Ovary (tissue), 9 donors: ENCODE data around the gene ATR. TPM values are rescaled to one million over a fixed set of nuclear protein-coding genes. Genes with fewer than 3 reads are reported as not detected.

Source experiments
- DNase-seq, 5 donors: peaks; one replicate each; pipeline ENCODE4 v3.0.0-alpha.2; 2019 to 2020
- H3K27ac ChIP-seq, 2 donors: fragments of 200-600 bp; one replicate each; pipeline versions ENCODE4 v1.5.1 to v1.8.0; 2019 to 2022
- H3K27me3 ChIP-seq: fragments of 200-600 bp; one replicate; pipeline ENCODE4 v1.8.0; 2022
- H3K36me3 ChIP-seq: fragments of 200-600 bp; sonication (generic); one replicate; pipeline ENCODE4 v1.5.1; 2019
- H3K4me1 ChIP-seq: one replicate; pipeline ENCODE4 v1.8.1; 2013; ENCODE audit warnings: mild to moderate bottlenecking, moderate library complexity; ENCODE audit not compliant: insufficient read depth
- H3K4me3 ChIP-seq: fragments of 200-600 bp; sonication (generic); one replicate; pipeline ENCODE4 v1.5.1; 2017
- H3K9me3 ChIP-seq, 2 donors: fragments of 200-600 bp in 1 of 2; sonication (generic) in 1 of 2; one replicate each; pipeline versions ENCODE4 v1.5.1 to v1.8.1; 2013 to 2019; ENCODE audit warnings: mild to moderate bottlenecking in 1 of 2, moderate library complexity in 1 of 2
- CTCF ChIP-seq, 3 donors: fragments of 450-650 bp in 2 of 3; fragments of 200-600 bp in 1 of 3; IDR thresholded peaks; one replicate each; pipeline versions ENCODE4 v1.5.1 to v1.8.0; 2016 to 2022; ENCODE audit warnings: antibody characterized with exemption in 3 of 3, mild to moderate bottlenecking in 1 of 3
- EP300 ChIP-seq: sonication (generic); formaldehyde crosslinking; IDR thresholded peaks from one replicate; pipeline ENCODE4 v1.6.1; 2017; ENCODE audit warnings: antibody characterized with exemption
- POLR2A ChIP-seq: fragments of 450-650 bp; IDR thresholded peaks from one replicate; pipeline ENCODE4 v1.6.1; 2017; ENCODE audit warnings: antibody characterized with exemption, mild to moderate bottlenecking, moderate library complexity
- WGBS, 3 donors: extraction: QIAGEN DNeasy Blood & Tissue Kit in 1 of 3; methylation state at CpG; one replicate each; pipeline versions ENCODE4 v1.1.5 to v1.1.7; 2013 to 2017; 5-methylcytosine and 5-hydroxymethylcytosine counted together
- intact Hi-C, 4 donors: fragments of 100-400 bp; cut with DNase I; formaldehyde crosslinking; loops; one replicate each; pipeline versions ENCODE4 v1.11.0 to v1.15.1; 2022 to 2023
- polyA plus RNA-seq, 2 donors: library from polyadenylated mRNA; stranded (reverse); fragments of 200-250 nt in 1 of 2; fragments of 350-450 nt in 1 of 2; fragmentation: Illumina TruSeq in 1 of 2; extraction: RNeasy Lipid Tissue Mini Kit (QIAGEN cat#74804) in 1 of 2; gene quantifications; one replicate each; pipeline ENCODE4 v1.2.3, GENCODE V29; 2013 to 2014
- total RNA-seq, 7 donors: library from RNA; depleted of rRNA in 2 of 7; stranded (reverse); fragments of >200 nt in 2 of 7; fragmentation: NEBNext Ultra II Directional in 3 of 7; extraction: Animal tissue kit (Norgen Biotek cat#: 25700) in 3 of 7; gene quantifications; one replicate each; pipeline versions ENCODE4 v1.1.0 to v1.2.4, GENCODE V29; 2016 to 2023
- donor health status: DM: no; HTN: no; CAD: no; lungs with moderate emphysema.
- donor health status: DM: no; HTN: no; CAD: no.
- donor health status: Bipolar disorder and iron deficiency.
- donor health status: DM: yes; HTN: yes; CAD: no.
- donor health status: DM: no; HTN: no; CAD: no.
- donor health status: DM: yes; HTN: yes; CAD: no.

ATR gene
- total and polyA plus RNA-seq, 9 donors, result 6.0 to 23.4 (median 17.3) TPM

- Histone ChIP-seq H3K4me1 (no peaks in the 10 kb centered on the region), H3K4me3 (no peak overlapping the region), H3K36me3 (no peaks in the 10 kb centered on the region), H3K9me3 (no peaks in the 10 kb centered on the region), H3K27me3 (no peaks in the 10 kb centered on the region), H3K27ac (no peak overlapping the region)
- no peak for DNase-seq
- intact Hi-C loops, result no loop called here
- 93 to 97% (median 96%) methylated on average over 2 of the region's 2 CpGs for WGBS, 3 donors
- no peak for TF ChIP-seq POLR2A
- TF ChIP-seq CTCF (IDR thresholded peaks at IDR 0.05), result no peak
- no peak for TF ChIP-seq EP300
These were observed 76.1 kb downstream of the ATR start for GRCh38 chr3:142502187-142502985.

GRCh38 chr3:142501004-142501926 is 77.3 kb downstream of the ATR start:
- no peaks in the 10 kb centered on the region for H3K36me3 ChIP-seq
- H3K27ac ChIP-seq, result no peak overlapping the region
- no peak for DNase-seq
- no peak for TF ChIP-seq EP300
- TF ChIP-seq CTCF (IDR thresholded peaks at IDR 0.05), result no peak
- TF ChIP-seq POLR2A, result no peak
- WGBS, 3 donors, result 91 to 92% (median 91%) methylated on average over 5 of the region's 5 CpGs
- H3K4me1 ChIP-seq, result no peaks in the 10 kb centered on the region
- no peak overlapping the region for H3K4me3 ChIP-seq
- H3K9me3 ChIP-seq, result no peaks in the 10 kb centered on the region
- H3K27me3 ChIP-seq, result no peaks in the 10 kb centered on the region
- intact Hi-C loops, result no loop called here

DNA sequence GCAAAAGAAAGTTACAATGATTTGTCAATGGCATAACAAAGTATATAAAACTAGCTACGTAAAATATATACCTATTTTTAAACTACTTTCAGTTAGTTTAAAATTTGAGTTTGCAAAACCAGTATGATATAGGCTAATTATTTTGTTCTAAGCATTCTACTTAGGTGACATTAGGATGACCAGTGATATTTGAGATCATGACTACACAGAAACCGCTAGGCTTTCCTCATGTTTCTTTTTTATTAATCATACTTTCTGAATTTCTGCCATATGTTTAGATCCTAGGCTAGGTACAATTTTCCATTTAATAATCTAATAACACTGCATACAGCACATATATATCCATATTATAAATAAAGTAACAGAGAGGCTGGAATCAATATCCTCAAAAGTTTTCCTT is 78.3 kb downstream of the ATR start:
- no peak overlapping the region for H3K27ac ChIP-seq
- no peaks in the 10 kb centered on the region for H3K27me3 ChIP-seq
- no peak for TF ChIP-seq POLR2A
- no peak for TF ChIP-seq EP300
- no peak for TF ChIP-seq CTCF (IDR thresholded peaks at IDR 0.05)
- H3K9me3 ChIP-seq, result no peaks in the 10 kb centered on the region
- 94 to 96% (median 96%) methylated on average over 2 of the region's 2 CpGs for WGBS, 3 donors
- H3K36me3 ChIP-seq, result no peaks in the 10 kb centered on the region
- DNase-seq, result no peak
- no peaks in the 10 kb centered on the region for H3K4me1 ChIP-seq
- intact Hi-C loops, result no loop called here
- H3K4me3 ChIP-seq, result no peak overlapping the region

DNA sequence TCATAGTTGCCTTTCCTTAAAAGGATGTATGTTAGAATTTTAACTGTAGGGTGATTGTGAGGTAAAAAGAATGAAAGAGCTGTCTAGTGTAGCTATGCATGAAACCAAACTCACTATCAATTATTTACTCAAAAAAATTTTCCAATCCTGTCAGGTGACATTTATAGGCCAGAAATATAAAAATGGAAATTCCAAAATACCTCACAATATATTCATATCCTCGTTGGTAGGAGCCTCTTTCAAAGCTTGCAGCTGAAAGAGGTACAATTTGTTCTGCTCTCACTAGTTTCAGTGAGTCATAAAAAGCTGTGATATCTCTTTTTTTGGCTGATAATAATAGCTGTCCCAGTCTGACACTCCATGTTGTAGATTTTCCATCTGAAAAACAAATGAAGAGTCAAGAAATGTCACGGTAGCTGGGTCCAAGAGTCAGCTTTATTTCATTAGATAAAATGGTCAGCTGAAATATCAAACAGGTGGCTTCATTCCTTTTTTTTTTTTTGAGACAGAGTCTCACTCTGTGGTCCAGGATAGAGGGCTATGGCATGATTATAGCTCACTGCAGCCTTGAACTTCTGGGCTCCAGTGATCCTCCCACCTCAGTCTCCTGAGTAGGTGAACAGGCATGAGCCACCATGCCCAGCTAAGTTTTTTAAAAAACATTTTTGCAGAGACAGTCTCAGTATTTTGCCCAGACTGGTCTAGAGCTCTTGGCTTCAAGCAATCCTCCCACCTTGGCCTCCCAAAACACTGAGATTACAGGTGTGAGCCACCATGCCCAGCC is 79.9 kb downstream of the ATR start:
- Histone ChIP-seq H3K9me3 (no peaks in the 10 kb centered on the region), H3K4me3 (no peak overlapping the region), H3K27ac (no peak overlapping the region), H3K36me3 (no peaks in the 10 kb centered on the region), H3K4me1 (no peaks in the 10 kb centered on the region), H3K27me3 (no peaks in the 10 kb centered on the region)
- TF ChIP-seq POLR2A (no peak), EP300 (no peak)
- WGBS, 3 donors, result 9 to 26% (median 12%) methylated on average over 2 of the region's 2 CpGs
- intact Hi-C loops, result no loop called here
- no peak for DNase-seq
